B cell (primary cell): ENCODE results near the gene RABGAP1L. TPM values are rescaled to one million over a fixed set of nuclear protein-coding genes. Genes with fewer than 3 reads are reported as not detected.

Source experiments
- ATAC-seq: fragments of 200-7000 bp; cut with Tn5 transposase; one replicate; pipeline ENCODE4 v1.10.0; 2021; ENCODE audit warnings: low read depth, mild to moderate bottlenecking, moderate number of reproducible peaks, moderate library complexity
- CTCF ChIA-PET: fragments of 350-600 bp; sonication (Branson Sonifier 250); formaldehyde crosslinking; loops from one replicate; lab custom pipeline; 2021; ENCODE audit warnings: antibody characterized with exemption, inconsistent platforms; lab: Charles Lee
- POLR2A ChIA-PET: fragments of 350-600 bp; sonication (Branson Sonifier 250); formaldehyde crosslinking; loops from one replicate; lab custom pipeline; 2021; ENCODE audit warnings: antibody characterized with exemption; lab: Charles Lee
- DNase-seq: peaks from one replicate; pipeline ENCODE4 v3.0.0; 2013
- H2AFZ ChIP-seq: 2 replicates; pipeline ENCODE4 v1.6.1; 2012; ENCODE audit warnings: mild to moderate bottlenecking, low read depth, low read length; ENCODE audit not compliant: insufficient read depth, poor library complexity, severe bottlenecking
- H3K27ac ChIP-seq, 2 donors: 1 replicate in 1 of 2; 2 replicates in 1 of 2; pipeline ENCODE4 v1.5.1; 2012 to 2013; ENCODE audit warnings: low read length in 2 of 2, mild to moderate bottlenecking in 2 of 2, moderate library complexity in 1 of 2
- H3K27me3 ChIP-seq, 4 experiments: fragments of 200-600 bp in 1 of 4; sonication (generic) in 1 of 4; replicated peaks in 1 of 4; 1 replicate in 2 of 4; 2 replicates in 2 of 4; pipeline versions ENCODE4 v1.6.1 to v1.7.0; 2013 to 2016; ENCODE audit warnings: low read length in 3 of 4, mild to moderate bottlenecking in 2 of 4, mixed read lengths in 1 of 4, moderate library complexity in 1 of 4; ENCODE audit not compliant: insufficient read depth in 4 of 4, control insufficient read depth in 3 of 4; ENCODE audit errors: control extremely low read depth in 1 of 4
- H3K36me3 ChIP-seq, 2 experiments: replicated peaks in 1 of 2; 1 replicate in 1 of 2; 2 replicates in 1 of 2; pipeline versions ENCODE4 v1.6.1 to v1.7.1; 2013; ENCODE audit warnings: low read length in 1 of 2; ENCODE audit not compliant: insufficient read depth in 2 of 2, control insufficient read depth in 1 of 2; ENCODE audit errors: control extremely low read depth in 1 of 2, extremely low read depth in 1 of 2
- H3K4me1 ChIP-seq, 2 donors: fragments of 200-600 bp in 1 of 2; sonication (generic) in 1 of 2; 1 replicate in 1 of 2; 2 replicates in 1 of 2; pipeline versions ENCODE4 v1.5.1 to v1.6.1; 2013 to 2017; ENCODE audit warnings: low read length in 2 of 2; ENCODE audit not compliant: control insufficient read depth in 2 of 2, insufficient read depth in 2 of 2
- H3K4me2 ChIP-seq: replicated peaks from 2 replicates; pipeline ENCODE3; 2012; ENCODE audit warnings: mild to moderate bottlenecking, low read depth, low read length; ENCODE audit not compliant: poor library complexity, severe bottlenecking
- H3K4me3 ChIP-seq, 5 experiments: fragments of 200-600 bp in 1 of 5; sonication (generic) in 1 of 5; 1 replicate in 3 of 5; 2 replicates in 2 of 5; pipeline versions ENCODE4 v1.5.1 to v1.7.0; 2011 to 2016; ENCODE audit warnings: low read length in 4 of 5, mild to moderate bottlenecking in 4 of 5, low read depth in 2 of 5, control low read depth in 1 of 5, moderate library complexity in 1 of 5; ENCODE audit not compliant: insufficient read depth in 1 of 5; ENCODE audit errors: control extremely low read depth in 1 of 5, extremely low read depth in 1 of 5
- H3K79me2 ChIP-seq: fragments of 200-600 bp; sonication (generic); one replicate; pipeline ENCODE4 v1.6.0; 2016; ENCODE audit warnings: low read length; ENCODE audit not compliant: control insufficient read depth, insufficient read depth
- H3K9ac ChIP-seq: fragments of 200-600 bp; sonication (generic); 2 replicates; pipeline ENCODE4 v1.6.1; 2017; ENCODE audit warnings: mild to moderate bottlenecking, low read length, moderate library complexity
- H3K9me3 ChIP-seq, 3 donors: one replicate each; pipeline versions ENCODE4 v1.6.1 to v1.7.1; 2013; ENCODE audit warnings: low read length in 2 of 3; ENCODE audit not compliant: control insufficient read depth in 2 of 3, insufficient read depth in 1 of 3; ENCODE audit errors: control extremely low read depth in 1 of 3
- H4K20me1 ChIP-seq: 2 replicates; pipeline ENCODE4 v1.6.0; 2012; ENCODE audit warnings: mild to moderate bottlenecking, low read length; ENCODE audit not compliant: insufficient read depth, control insufficient read depth, poor library complexity, severe bottlenecking
- H3K27ac Mint-ChIP-seq: one replicate; pipeline ENCODE4 v1.8.0; 2021; ENCODE audit warnings: mixed read lengths
- H3K27me3 Mint-ChIP-seq: one replicate; pipeline ENCODE4 v1.8.0; 2021; ENCODE audit warnings: mixed read lengths
- H3K4me1 Mint-ChIP-seq: one replicate; pipeline ENCODE4 v1.8.0; 2021; ENCODE audit warnings: mixed read lengths
- H3K4me3 Mint-ChIP-seq: one replicate; pipeline ENCODE4 v1.8.0; 2021; ENCODE audit warnings: mixed read lengths
- H3K9me3 Mint-ChIP-seq: one replicate; pipeline ENCODE4 v1.8.0; 2022; ENCODE audit warnings: mixed read lengths; ENCODE audit not compliant: insufficient read depth
- CTCF ChIP-seq: fragments of 200-600 bp; IDR thresholded peaks from one replicate; pipeline ENCODE4 v1.8.0; 2022; ENCODE audit warnings: antibody characterized with exemption, mild to moderate bottlenecking
- EZH2 ChIP-seq: IDR thresholded peaks from 2 replicates; pipeline ENCODE4 v1.6.1; 2012; ENCODE audit warnings: borderline replicate concordance, low read depth, mild to moderate bottlenecking, moderate library complexity, low read length; ENCODE audit not compliant: insufficient read depth, poor library complexity, severe bottlenecking
- WGBS: methylation state at CpG from one replicate; pipeline ENCODE4 v1.1.5; 2013; ENCODE audit warnings: missing lambda C conversion rate; ENCODE audit not compliant: insufficient coverage; 5-methylcytosine and 5-hydroxymethylcytosine counted together
- intact Hi-C: fragments of 100-400 bp; cut with micrococcal nuclease; formaldehyde crosslinking; loops from one replicate; pipeline ENCODE4 v1.10.0; 2022
- polyA plus RNA-seq: library from polyadenylated mRNA; depleted of rRNA; stranded (reverse); fragments of >200 nt; gene quantifications from 2 replicates; pipeline ENCODE4 v1.2.3, GENCODE V29; 2012
- total RNA-seq, 2 donors: library from RNA; stranded (reverse); fragments of 120-200 nt in 1 of 2; gene quantifications; 1 replicate in 1 of 2; 2 replicates in 1 of 2; pipeline versions ENCODE4 v1.2.3 to v1.2.4, GENCODE V29; 2013 to 2022

Gene RABGAP1L
- total and polyA plus RNA-seq, 2 donors (not counting 1 experiment from before 2014, with no cell fraction given), result 34.9 to 159 TPM

- H3K4me1 ChIP-seq, result no peaks in the 10 kb centered on the region
- H3K36me3 ChIP-seq, result no peaks in the 10 kb centered on the region
- no peaks in the 10 kb centered on the region for H3K27me3 ChIP-seq
- H3K27me3 Mint-ChIP-seq, result no peaks in the 10 kb centered on the region
- TF ChIP-seq CTCF (no peak), EZH2 (no peak)
- peaks cover 0 to 4% (median 0%) of the 10 kb centered on the region in 3 donors for H3K9me3 ChIP-seq
- DNase-seq, result no peak
- no peak overlapping the region for H3K9ac ChIP-seq
- intact Hi-C loops, result no loop called here
- H3K27ac ChIP-seq, result no peak overlapping the region
- H3K4me3 Mint-ChIP-seq, result no peak overlapping the region
- no peaks in the 10 kb centered on the region for H3K79me2 ChIP-seq
- peaks cover 10% of the 10 kb centered on the region for H3K4me1 Mint-ChIP-seq
- H4K20me1 ChIP-seq, result no peaks in the 10 kb centered on the region
- no peak overlapping the region for H2AFZ ChIP-seq
- POLR2A ChIA-PET, result no interaction called here
- H3K4me3 ChIP-seq, result no peak overlapping the region
- ATAC-seq, result no peak
- H3K4me2 ChIP-seq, result no peak overlapping the region
- H3K9me3 Mint-ChIP-seq, result peaks cover 3% of the 10 kb centered on the region
- H3K27ac Mint-ChIP-seq, result no peak overlapping the region
- CTCF ChIA-PET, result no interaction called here
These were observed 409.2 kb downstream of the RABGAP1L start for GRCh38 chr1:174568551-174568950.

- peaks cover 10% of the 10 kb centered on the region for H3K4me1 Mint-ChIP-seq
- Histone ChIP-seq H3K27me3 (no peaks in the 10 kb centered on the region), H3K4me1 (no peaks in the 10 kb centered on the region), H3K4me3 (no peak overlapping the region), H3K36me3 (no peaks in the 10 kb centered on the region), H3K27ac (no peak overlapping the region), H3K79me2 (no peaks in the 10 kb centered on the region), H3K9ac (no peak overlapping the region), H4K20me1 (no peaks in the 10 kb centered on the region), H3K4me2 (no peak overlapping the region), H2AFZ (no peak overlapping the region), H3K9me3 (peaks cover 0 to 4% (median 0%) of the 10 kb centered on the region in 3 donors)
- intact Hi-C loops, result no loop called here
- H3K27me3 Mint-ChIP-seq, result no peaks in the 10 kb centered on the region
- peaks cover 3% of the 10 kb centered on the region for H3K9me3 Mint-ChIP-seq
- POLR2A ChIA-PET, result no interaction called here
- CTCF ChIA-PET, result no interaction called here
- TF ChIP-seq EZH2 (no peak), CTCF (no peak)
- ATAC-seq, result no peak
- H3K27ac Mint-ChIP-seq, result no peak overlapping the region
- no peak for DNase-seq
- no peak overlapping the region for H3K4me3 Mint-ChIP-seq
- WGBS, result 100% methylated on average over 2 of the region's 3 CpGs
These were observed 409.9 kb downstream of the RABGAP1L start for GRCh38 chr1:174569240-174569639.
